NCI-H1092 treated with DMSO at 0.1 percent for 48 hours (cell line): ENCODE measurements around the gene GALNT12.
A peak's percentile ranks its signal among the peaks of the same experiment; 100 is the strongest.

Experiments
- DNase-seq: peaks from one replicate; lab custom pipeline; 2025; lab: John Stamatoyannopoulos, UW

The GALNT12 gene

GRCh38 chr9:98880311-98881015 lies 73.0 kb downstream of the GALNT12 start:
- no peak for DNase-seq

- DNase-seq: no peak
Observed at GRCh38 chr9:98881356-98881755, 73.9 kb downstream of the GALNT12 start.

GRCh38 chr9:98881836-98882568 lies 74.5 kb downstream of the GALNT12 start:
- DNase-seq: no peak

- no peak for DNase-seq
Observed at GRCh38 chr9:98882569-98882923, 75.1 kb downstream of the GALNT12 start.

GRCh38 chr9:98883276-98883675 lies 75.8 kb downstream of the GALNT12 start:
- DNase-seq: no peak

- no peak for DNase-seq
Observed at GRCh38 chr9:98884849-98885248, 77.4 kb downstream of the GALNT12 start.

GRCh38 chr9:98885575-98886295 lies 78.3 kb downstream of the GALNT12 start:
- DNase-seq: no peak

GRCh38 chr9:98886691-98887229 lies 79.3 kb downstream of the GALNT12 start:
- no peak for DNase-seq

GRCh38 chr9:98887918-98888510 lies 80.5 kb downstream of the GALNT12 start:
- peak; percentile 1 for DNase-seq

- no peak for DNase-seq
Observed at GRCh38 chr9:98888801-98889421, 81.4 kb downstream of the GALNT12 start.

GRCh38 chr9:98890256-98890655 lies 82.8 kb downstream of the GALNT12 start:
- peak; percentile 0 for DNase-seq

GRCh38 chr9:98892288-98892687 lies 84.8 kb downstream of the GALNT12 start:
- DNase-seq: no peak

GRCh38 chr9:98892690-98893089 lies 85.2 kb downstream of the GALNT12 start:
- no peak for DNase-seq

- no peak for DNase-seq
Observed at GRCh38 chr9:98894171-98894570, 86.7 kb downstream of the GALNT12 start.

GRCh38 chr9:98894761-98895160 lies 87.3 kb downstream of the GALNT12 start:
- DNase-seq: no peak

- DNase-seq: no peak
Observed at GRCh38 chr9:98896632-98897031, 89.2 kb downstream of the GALNT12 start.

- no peak for DNase-seq
Observed at GRCh38 chr9:98897745-98898144, 90.3 kb downstream of the GALNT12 start.

- no peak for DNase-seq
Observed at GRCh38 chr9:98899408-98900056, 92.1 kb downstream of the GALNT12 start.
